Stomach (tissue), 9 donors: ENCODE measurements around the gene CMIP. TPM values are rescaled to one million over a fixed set of nuclear protein-coding genes. Genes with fewer than 3 reads are reported as not detected.

Experiments
- DNase-seq, 2 donors: peaks; one replicate each; pipeline versions ENCODE4 v3.0.0 to v3.0.0-alpha.2; 2013 to 2019
- H3K27ac ChIP-seq, 5 donors: fragments of 200-600 bp in 4 of 5; sonication (generic) in 4 of 5; one replicate each; pipeline ENCODE4 v1.5.1; 2013 to 2019; ENCODE audit warnings: mild to moderate bottlenecking in 1 of 5, moderate library complexity in 1 of 5
- H3K27me3 ChIP-seq, 3 donors: fragments of 200-600 bp; sonication (generic); one replicate each; pipeline ENCODE4 v1.5.1; 2017 to 2019; ENCODE audit warnings: mixed run types in 1 of 3
- H3K36me3 ChIP-seq, 4 donors: fragments of 200-600 bp; sonication (generic); 1 replicate in 3 of 4; 2 replicates in 1 of 4; pipeline ENCODE4 v1.5.1; 2016 to 2019
- H3K4me1 ChIP-seq, 4 donors: fragments of 200-600 bp; sonication (generic); one replicate each; pipeline ENCODE4 v1.5.1; 2016 to 2019
- H3K4me3 ChIP-seq, 4 donors: fragments of 200-600 bp; sonication (generic) in 3 of 4; one replicate each; pipeline ENCODE4 v1.5.1; 2016 to 2019; ENCODE audit warnings: mild to moderate bottlenecking in 1 of 4
- H3K9me3 ChIP-seq, 4 donors: fragments of 200-600 bp; sonication (generic); one replicate each; pipeline ENCODE4 v1.5.1; 2016 to 2019
- CTCF ChIP-seq, 7 experiments: fragments of 450-650 bp in 4 of 7; fragments of 200-600 bp in 3 of 7; sonication (generic) in 3 of 7; IDR thresholded peaks; one replicate each; pipeline ENCODE4 v1.5.1; 2016 to 2019; ENCODE audit warnings: antibody characterized with exemption in 7 of 7, control low read depth in 2 of 7, mild to moderate bottlenecking in 1 of 7
- EP300 ChIP-seq: sonication (generic); formaldehyde crosslinking; IDR thresholded peaks from one replicate; pipeline ENCODE4 v1.6.1; 2017; ENCODE audit warnings: antibody characterized with exemption
- POLR2A ChIP-seq, 4 donors: fragments of 450-650 bp; IDR thresholded peaks; one replicate each; pipeline ENCODE4 v1.6.1; 2016; ENCODE audit warnings: antibody characterized with exemption in 4 of 4, control low read depth in 2 of 4, mild to moderate bottlenecking in 1 of 4, moderate library complexity in 1 of 4
- POLR2AphosphoS5 ChIP-seq, 3 donors: sonication (generic); formaldehyde crosslinking; IDR thresholded peaks; one replicate each; pipeline ENCODE4 v1.6.1; 2016; ENCODE audit warnings: antibody characterized with exemption in 3 of 3
- WGBS, 5 donors: extraction: QIAGEN DNeasy Blood & Tissue Kit in 3 of 5; methylation state at CpG; one replicate each; pipeline versions ENCODE4 v1.1.5 to v1.1.7; 2013 to 2018; 5-methylcytosine and 5-hydroxymethylcytosine counted together
- intact Hi-C: fragments of 100-400 bp; cut with DNase I; formaldehyde crosslinking; loops from one replicate; pipeline ENCODE4 v1.15.1; 2023; ENCODE audit warnings: low total_unique reads
- polyA plus RNA-seq, 3 donors: library from polyadenylated mRNA; stranded (reverse); fragments of 200-250 nt; gene quantifications; one replicate each; pipeline ENCODE4 v1.2.3, GENCODE V29; 2013
- total RNA-seq, 5 donors: library from RNA; depleted of rRNA; stranded (reverse); fragments of >200 nt; gene quantifications; one replicate each; pipeline versions ENCODE4 v1.1.0 to v1.2.3, GENCODE V29; 2014 to 2016
- donor health status: healthy with polysubstance abuse.
- donor health status: Bipolar disorder and iron deficiency.
- donor health status: healthy.

CMIP gene
- total and polyA plus RNA-seq, 8 donors: 11.1 to 71.0 (median 31.2) TPM

GRCh38 chr16:81533175-81533507, 88.5 kb downstream of the CMIP start:
- no peak overlapping the region for H3K27ac ChIP-seq
- DNase-seq: no peak
- intact Hi-C loops: no loop called here
- H3K9me3 ChIP-seq: no peaks in the 10 kb centered on the region
- no peak for TF ChIP-seq POLR2AphosphoS5 (IDR thresholded peaks at IDR 0.05)
- no peak for TF ChIP-seq POLR2A (IDR thresholded peaks at IDR 0.05)
- TF ChIP-seq CTCF (IDR thresholded peaks at IDR 0.05): no peak
- TF ChIP-seq EP300: no peak
- WGBS, 5 donors: 66 to 90% (median 83%) methylated on average over 3 of the region's 3 CpGs
- peaks cover 5 to 24% (median 9%) of the 10 kb centered on the region in 4 donors for H3K4me1 ChIP-seq
- H3K4me3 ChIP-seq: no peak overlapping the region
- no peaks in the 10 kb centered on the region for H3K27me3 ChIP-seq
- peaks cover 0 to 3% (median 1%) of the 10 kb centered on the region in 4 donors for H3K36me3 ChIP-seq

- Histone ChIP-seq H3K4me1 (peaks cover 8 to 42% (median 21%) of the 10 kb centered on the region in 4 donors), H3K27me3 (no peaks in the 10 kb centered on the region), H3K27ac (no peak overlapping the region), H3K9me3 (no peaks in the 10 kb centered on the region), H3K36me3 (peaks cover 0 to 3% (median 1%) of the 10 kb centered on the region in 4 donors), H3K4me3 (no peak overlapping the region)
- intact Hi-C loops: no loop called here
- no peak for DNase-seq
- 76 to 84% (median 79%) methylated on average over 10 of the region's 10 CpGs for WGBS, 5 donors
- TF ChIP-seq POLR2A (IDR thresholded peaks at IDR 0.05): no peak
- TF ChIP-seq EP300: no peak
- no peak for TF ChIP-seq CTCF (IDR thresholded peaks at IDR 0.05)
- no peak for TF ChIP-seq POLR2AphosphoS5 (IDR thresholded peaks at IDR 0.05)
Measured at GRCh38 chr16:81535679-81536360, 91.2 kb downstream of the CMIP start.

- DNase-seq: no peak
- no peak for TF ChIP-seq CTCF (IDR thresholded peaks at IDR 0.05)
- TF ChIP-seq POLR2AphosphoS5 (IDR thresholded peaks at IDR 0.05): no peak
- TF ChIP-seq POLR2A (IDR thresholded peaks at IDR 0.05): no peak
- no peak for TF ChIP-seq EP300
- peaks cover 8 to 42% (median 21%) of the 10 kb centered on the region in 4 donors for H3K4me1 ChIP-seq
- H3K27me3 ChIP-seq: no peaks in the 10 kb centered on the region
- H3K27ac ChIP-seq: no peak overlapping the region
- H3K9me3 ChIP-seq: no peaks in the 10 kb centered on the region
- peaks cover 0 to 3% (median 0%) of the 10 kb centered on the region in 4 donors for H3K36me3 ChIP-seq
- H3K4me3 ChIP-seq: no peak overlapping the region
- intact Hi-C loops: no loop called here
- 87 to 93% (median 90%) methylated on average over 11 of the region's 11 CpGs for WGBS, 5 donors
Measured at GRCh38 chr16:81536648-81537047, 92.0 kb downstream of the CMIP start.

- intact Hi-C loops: no loop called here
- Histone ChIP-seq H3K36me3 (no peaks in the 10 kb centered on the region), H3K4me3 (no peak overlapping the region), H3K27ac (no peak overlapping the region), H3K9me3 (no peaks in the 10 kb centered on the region), H3K4me1 (peaks cover 11 to 51% (median 27%) of the 10 kb centered on the region in 4 donors), H3K27me3 (no peaks in the 10 kb centered on the region)
- DNase-seq: peak in 1 of 2 donors; percentile 66
- TF ChIP-seq CTCF (IDR thresholded peaks at IDR 0.05): no peak
- TF ChIP-seq POLR2AphosphoS5 (IDR thresholded peaks at IDR 0.05): no peak
- TF ChIP-seq POLR2A (IDR thresholded peaks at IDR 0.05): no peak
- TF ChIP-seq EP300: no peak
- WGBS, 5 donors: 78 to 91% (median 87%) methylated on average over 18 of the region's 18 CpGs
Measured at GRCh38 chr16:81537721-81538561, 93.3 kb downstream of the CMIP start.
